Neural progenitor cell (in vitro differentiated cells): Measurements from ENCODE around the gene CTCF. TPM values are rescaled to one million over a fixed set of nuclear protein-coding genes. Genes with fewer than 3 reads are reported as not detected.

ENCODE experiments used
- DNase-seq: peaks from one replicate; pipeline ENCODE4 v3.0.0-alpha.2; 2016; ENCODE audit warnings: low spot score
- H2AFZ ChIP-seq: fragments of 200-600 bp; sonication (generic); replicated peaks from 2 replicates; pipeline ENCODE4 v1.6.1; 2016; ENCODE audit warnings: antibody characterized with exemption
- H3F3A ChIP-seq: fragments of 200-600 bp; sonication (generic); 2 replicates; pipeline ENCODE4 v1.6.1; 2016; ENCODE audit warnings: antibody characterized with exemption, low read depth
- H3K27ac ChIP-seq: fragments of 200-600 bp; sonication (generic); 2 replicates; pipeline ENCODE4 v1.5.1; 2016; ENCODE audit warnings: mild to moderate bottlenecking
- H3K27me3 ChIP-seq: fragments of 200-600 bp; sonication (generic); 2 replicates; pipeline ENCODE4 v1.6.1; 2016; ENCODE audit warnings: mild to moderate bottlenecking, moderate library complexity
- H3K36me3 ChIP-seq: fragments of 200-600 bp; sonication (generic); 2 replicates; pipeline ENCODE4 v1.5.1; 2016
- H3K4me1 ChIP-seq: fragments of 200-600 bp; sonication (generic); 2 replicates; pipeline ENCODE4 v1.6.1; 2016; ENCODE audit warnings: mixed run types
- H3K4me2 ChIP-seq: fragments of 200-600 bp; sonication (generic); 2 replicates; pipeline ENCODE4 v1.6.1; 2016
- H3K4me3 ChIP-seq: fragments of 200-600 bp; sonication (generic); 2 replicates; pipeline ENCODE4 v1.5.1; 2016
- H3K79me2 ChIP-seq: fragments of 200-600 bp; sonication (generic); 2 replicates; pipeline ENCODE4 v1.6.1; 2016; ENCODE audit warnings: low read depth
- H3K9ac ChIP-seq: fragments of 200-600 bp; sonication (generic); 2 replicates; pipeline ENCODE4 v1.6.1; 2016
- H3K9me3 ChIP-seq: fragments of 200-600 bp; sonication (generic); 2 replicates; pipeline ENCODE4 v1.5.1; 2016; ENCODE audit warnings: low read depth
- H4K20me1 ChIP-seq: fragments of 200-600 bp; sonication (generic); 2 replicates; pipeline ENCODE4 v1.6.1; 2016; ENCODE audit warnings: low read depth
- H3K27ac Mint-ChIP-seq: 3 replicates; pipeline ENCODE4 v1.8.0; 2021; ENCODE audit warnings: mixed read lengths
- H3K27me3 Mint-ChIP-seq: 2 replicates; pipeline ENCODE4 v1.8.0; 2022; ENCODE audit warnings: low read depth, mild to moderate bottlenecking, inconsistent platforms, moderate library complexity, mixed read lengths; ENCODE audit not compliant: insufficient read depth
- H3K36me3 Mint-ChIP-seq: 3 replicates; pipeline ENCODE4 v1.8.0; 2021; ENCODE audit warnings: mixed read lengths
- H3K4me1 Mint-ChIP-seq: 3 replicates; pipeline ENCODE4 v1.8.0; 2021; ENCODE audit warnings: mixed read lengths
- H3K4me3 Mint-ChIP-seq: 3 replicates; pipeline ENCODE4 v1.8.0; 2021; ENCODE audit warnings: mild to moderate bottlenecking, moderate library complexity, mixed read lengths
- H3K9me3 Mint-ChIP-seq: 3 replicates; pipeline ENCODE4 v1.8.0; 2020; ENCODE audit warnings: mixed read lengths
- EZH2 ChIP-seq: fragments of 200-600 bp; sonication (generic); IDR thresholded peaks from 2 replicates; pipeline ENCODE4 v1.6.1; 2017; ENCODE audit warnings: antibody characterized with exemption, mild to moderate bottlenecking, moderate library complexity
- EZH2phosphoT487 ChIP-seq: fragments of 200-600 bp; sonication (generic); IDR thresholded peaks from 2 replicates; pipeline ENCODE4 v1.6.1; 2017; ENCODE audit warnings: antibody characterized with exemption
- total RNA-seq: library from RNA; depleted of rRNA; stranded (reverse); fragments of >200 nt; gene quantifications from 2 replicates; pipeline ENCODE4 v1.2.3, GENCODE V29; 2015; ENCODE audit warnings: low replicate concordance
- TF ChIP-seq, protein P1 (sequence below): fragments of 200-600 bp; sonication (generic); IDR thresholded peaks from 2 replicates; pipeline ENCODE4 v1.5.1; 2017; ENCODE audit warnings: antibody characterized with exemption, mild to moderate bottlenecking

Gene CTCF
- total RNA-seq, 1 donor from 2014 or later: 76.3 TPM

DNA sequence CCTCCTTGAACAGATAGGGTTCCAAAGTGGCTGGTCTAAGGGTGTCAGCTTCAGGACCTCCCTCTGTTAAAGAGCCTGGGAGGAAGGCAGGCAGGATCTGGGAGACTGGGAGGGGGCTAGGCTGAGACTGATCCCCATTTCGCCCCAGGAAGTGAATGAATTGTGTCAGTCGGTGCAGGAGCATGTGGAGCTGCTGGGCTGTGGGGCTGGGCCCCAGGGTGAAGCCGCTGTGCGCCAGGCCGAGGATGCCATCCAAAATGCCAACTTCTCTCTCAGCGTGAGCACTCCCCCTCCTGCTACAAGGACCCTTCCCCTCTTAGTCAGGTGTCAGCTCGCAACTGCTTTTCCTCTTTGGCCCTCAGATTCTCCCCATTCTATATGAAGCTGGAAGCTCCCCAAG is 88.7 kb downstream of the CTCF start:
- no peaks in the 10 kb centered on the region for H3K9me3 Mint-ChIP-seq
- TF ChIP-seq EZH2phosphoT487 (no peak), EZH2 (no peak)
- TF ChIP-seq, protein P1, sequence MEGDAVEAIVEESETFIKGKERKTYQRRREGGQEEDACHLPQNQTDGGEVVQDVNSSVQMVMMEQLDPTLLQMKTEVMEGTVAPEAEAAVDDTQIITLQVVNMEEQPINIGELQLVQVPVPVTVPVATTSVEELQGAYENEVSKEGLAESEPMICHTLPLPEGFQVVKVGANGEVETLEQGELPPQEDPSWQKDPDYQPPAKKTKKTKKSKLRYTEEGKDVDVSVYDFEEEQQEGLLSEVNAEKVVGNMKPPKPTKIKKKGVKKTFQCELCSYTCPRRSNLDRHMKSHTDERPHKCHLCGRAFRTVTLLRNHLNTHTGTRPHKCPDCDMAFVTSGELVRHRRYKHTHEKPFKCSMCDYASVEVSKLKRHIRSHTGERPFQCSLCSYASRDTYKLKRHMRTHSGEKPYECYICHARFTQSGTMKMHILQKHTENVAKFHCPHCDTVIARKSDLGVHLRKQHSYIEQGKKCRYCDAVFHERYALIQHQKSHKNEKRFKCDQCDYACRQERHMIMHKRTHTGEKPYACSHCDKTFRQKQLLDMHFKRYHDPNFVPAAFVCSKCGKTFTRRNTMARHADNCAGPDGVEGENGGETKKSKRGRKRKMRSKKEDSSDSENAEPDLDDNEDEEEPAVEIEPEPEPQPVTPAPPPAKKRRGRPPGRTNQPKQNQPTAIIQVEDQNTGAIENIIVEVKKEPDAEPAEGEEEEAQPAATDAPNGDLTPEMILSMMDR: no peak
- H3K9ac ChIP-seq: no peak overlapping the region
- H3K4me3 Mint-ChIP-seq: no peak overlapping the region
- H3K4me3 ChIP-seq: no peak overlapping the region
- H3K36me3 ChIP-seq: no peaks in the 10 kb centered on the region
- no peaks in the 10 kb centered on the region for H3K36me3 Mint-ChIP-seq
- H3K27me3 ChIP-seq: peaks cover 52% of the 10 kb centered on the region
- H3K4me1 Mint-ChIP-seq: peaks cover 10% of the 10 kb centered on the region
- H3K27ac Mint-ChIP-seq: no peak overlapping the region
- H2AFZ ChIP-seq: no peak overlapping the region
- H4K20me1 ChIP-seq: peaks cover 51% of the 10 kb centered on the region
- peaks cover 37% of the 10 kb centered on the region for H3K27me3 Mint-ChIP-seq
- DNase-seq: no peak
- peaks cover 8% of the 10 kb centered on the region for H3F3A ChIP-seq
- peaks cover 7% of the 10 kb centered on the region for H3K4me1 ChIP-seq
- H3K4me2 ChIP-seq: no peak overlapping the region
- no peaks in the 10 kb centered on the region for H3K79me2 ChIP-seq
- no peak overlapping the region for H3K27ac ChIP-seq
- no peaks in the 10 kb centered on the region for H3K9me3 ChIP-seq

DNA sequence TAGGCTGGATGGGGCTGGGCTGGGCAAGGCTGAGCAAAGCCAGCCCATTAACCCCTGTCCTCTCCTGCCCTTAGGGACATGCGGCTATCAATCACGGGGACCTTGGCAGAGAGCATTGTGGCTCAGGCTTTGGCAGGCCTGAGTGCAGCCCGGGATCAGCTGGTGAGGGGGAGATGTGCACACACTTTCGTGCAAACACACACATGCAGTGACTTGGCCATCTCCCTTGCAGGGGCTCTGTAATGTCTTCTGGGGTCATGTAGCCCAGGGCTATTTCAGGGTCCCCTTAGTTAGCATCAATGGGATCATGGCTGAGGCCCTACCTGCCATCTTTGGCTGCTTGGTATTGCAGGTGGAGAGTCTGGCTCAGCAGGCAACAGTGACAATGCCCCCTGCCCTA is 89.5 kb downstream of the CTCF start:
- H3F3A ChIP-seq: peaks cover 8% of the 10 kb centered on the region
- no peak overlapping the region for H3K9ac ChIP-seq
- H3K4me3 ChIP-seq: no peak overlapping the region
- no peak overlapping the region for H3K27ac ChIP-seq
- H3K9me3 Mint-ChIP-seq: no peaks in the 10 kb centered on the region
- no peaks in the 10 kb centered on the region for H3K36me3 ChIP-seq
- H3K27me3 ChIP-seq: peaks cover 51% of the 10 kb centered on the region
- H3K4me1 Mint-ChIP-seq: peaks cover 10% of the 10 kb centered on the region
- no peak overlapping the region for H3K27ac Mint-ChIP-seq
- H2AFZ ChIP-seq: no peak overlapping the region
- no peak overlapping the region for H3K4me2 ChIP-seq
- peak overlapping the region; percentile 82 for H3K4me3 Mint-ChIP-seq
- H4K20me1 ChIP-seq: peaks cover 57% of the 10 kb centered on the region
- H3K4me1 ChIP-seq: peaks cover 7% of the 10 kb centered on the region
- peaks cover 37% of the 10 kb centered on the region for H3K27me3 Mint-ChIP-seq
- no peaks in the 10 kb centered on the region for H3K9me3 ChIP-seq
- H3K79me2 ChIP-seq: no peaks in the 10 kb centered on the region
- H3K36me3 Mint-ChIP-seq: no peaks in the 10 kb centered on the region
- TF ChIP-seq, protein P1: no peak
- TF ChIP-seq EZH2phosphoT487 (no peak), EZH2 (no peak)
- DNase-seq: no peak

DNA sequence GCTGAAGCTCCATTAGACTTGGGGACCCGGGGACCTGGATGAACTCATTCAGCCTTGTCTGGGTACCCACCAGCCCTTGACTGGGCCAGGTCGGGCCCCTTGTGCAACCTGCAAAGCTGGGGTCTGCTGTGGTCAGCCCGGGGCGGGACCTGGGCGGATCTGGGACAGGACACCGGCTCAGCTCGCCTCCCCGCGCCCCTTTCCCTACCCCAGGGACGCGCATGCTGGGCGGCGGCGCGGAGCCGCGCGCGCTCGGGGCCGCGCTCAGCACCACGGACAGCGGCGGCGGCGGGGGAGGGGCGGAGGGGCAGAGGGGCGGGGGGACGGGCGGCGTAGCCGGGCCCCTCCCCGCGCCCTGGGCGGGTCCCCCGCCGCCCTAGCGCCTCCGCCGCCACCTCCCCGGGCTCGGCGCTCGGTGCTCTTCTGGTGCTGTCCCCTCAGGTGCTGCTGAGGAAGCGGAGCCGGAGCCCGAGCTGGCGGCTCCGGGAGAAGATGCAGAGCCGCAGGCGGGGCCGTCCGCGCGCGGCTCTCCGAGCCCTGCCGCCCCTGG is 90.3 kb downstream of the CTCF start:
- H3K27me3 Mint-ChIP-seq: peaks cover 37% of the 10 kb centered on the region
- Histone ChIP-seq H3K79me2 (no peaks in the 10 kb centered on the region), H3K4me1 (peaks cover 7% of the 10 kb centered on the region), H2AFZ (no peak overlapping the region), H3F3A (peaks cover 8% of the 10 kb centered on the region), H3K4me2 (peak overlapping the region; percentile 83), H3K9me3 (no peaks in the 10 kb centered on the region), H3K27me3 (peaks cover 48% of the 10 kb centered on the region), H3K9ac (no peak overlapping the region), H4K20me1 (peaks cover 57% of the 10 kb centered on the region), H3K27ac (no peak overlapping the region), H3K36me3 (no peaks in the 10 kb centered on the region), H3K4me3 (peak overlapping the region; percentile 46)
- TF ChIP-seq, protein P1: no peak
- TF ChIP-seq EZH2phosphoT487 (no peak), EZH2 (no peak)
- H3K4me1 Mint-ChIP-seq: peaks cover 10% of the 10 kb centered on the region
- H3K4me3 Mint-ChIP-seq: no peak overlapping the region
- H3K27ac Mint-ChIP-seq: no peak overlapping the region
- H3K36me3 Mint-ChIP-seq: no peaks in the 10 kb centered on the region
- DNase-seq: peak; percentile 88
- H3K9me3 Mint-ChIP-seq: no peaks in the 10 kb centered on the region
